ENCODE results near the gene SNRNP40.

The SNRNP40 gene

DNA sequence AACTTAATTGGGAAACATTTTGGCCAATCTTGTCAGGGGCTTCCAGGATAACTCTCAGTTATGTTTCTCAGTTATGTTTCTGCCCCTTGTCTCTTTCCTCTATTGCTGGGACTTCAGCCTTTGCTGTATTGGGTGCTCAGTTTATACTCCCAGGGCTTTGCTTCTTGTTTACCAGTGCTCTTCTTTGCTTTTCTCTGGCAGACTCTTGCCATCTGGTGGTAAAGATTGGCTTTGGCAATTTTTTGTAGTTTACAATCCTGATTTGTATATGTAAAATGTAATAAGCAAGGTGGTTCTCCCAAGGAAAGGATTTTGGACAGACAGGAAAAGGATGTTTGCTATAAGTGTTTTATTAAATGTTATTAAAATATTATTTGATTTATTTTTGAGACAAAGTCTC is 38.4 kb upstream of the SNRNP40 start:
- Histone ChIP-seq H3K4me3 (ENCODE audit: low read depth, low read length) (no peak overlapping the region), H2AFZ (no peak overlapping the region), H3K4me1 (no peaks in the 10 kb centered on the region), H3K27me3 (ENCODE audit: control insufficient read depth, insufficient read depth, low read length) (no peaks in the 10 kb centered on the region), H3K27ac (no peak overlapping the region), H3K36me3 (ENCODE audit: control insufficient read depth, insufficient read depth, low read length) (no peaks in the 10 kb centered on the region), H3K4me2 (ENCODE audit: low read length) (no peak overlapping the region), H3K9me3 (ENCODE audit: control insufficient read depth, low read length) (no peaks in the 10 kb centered on the region), H3K79me2 (no peaks in the 10 kb centered on the region), H3K9ac (no peak overlapping the region)
- TF ChIP-seq, protein P1, sequence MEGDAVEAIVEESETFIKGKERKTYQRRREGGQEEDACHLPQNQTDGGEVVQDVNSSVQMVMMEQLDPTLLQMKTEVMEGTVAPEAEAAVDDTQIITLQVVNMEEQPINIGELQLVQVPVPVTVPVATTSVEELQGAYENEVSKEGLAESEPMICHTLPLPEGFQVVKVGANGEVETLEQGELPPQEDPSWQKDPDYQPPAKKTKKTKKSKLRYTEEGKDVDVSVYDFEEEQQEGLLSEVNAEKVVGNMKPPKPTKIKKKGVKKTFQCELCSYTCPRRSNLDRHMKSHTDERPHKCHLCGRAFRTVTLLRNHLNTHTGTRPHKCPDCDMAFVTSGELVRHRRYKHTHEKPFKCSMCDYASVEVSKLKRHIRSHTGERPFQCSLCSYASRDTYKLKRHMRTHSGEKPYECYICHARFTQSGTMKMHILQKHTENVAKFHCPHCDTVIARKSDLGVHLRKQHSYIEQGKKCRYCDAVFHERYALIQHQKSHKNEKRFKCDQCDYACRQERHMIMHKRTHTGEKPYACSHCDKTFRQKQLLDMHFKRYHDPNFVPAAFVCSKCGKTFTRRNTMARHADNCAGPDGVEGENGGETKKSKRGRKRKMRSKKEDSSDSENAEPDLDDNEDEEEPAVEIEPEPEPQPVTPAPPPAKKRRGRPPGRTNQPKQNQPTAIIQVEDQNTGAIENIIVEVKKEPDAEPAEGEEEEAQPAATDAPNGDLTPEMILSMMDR (IDR thresholded peaks at IDR 0.05) = peak; percentile 21

DNA sequence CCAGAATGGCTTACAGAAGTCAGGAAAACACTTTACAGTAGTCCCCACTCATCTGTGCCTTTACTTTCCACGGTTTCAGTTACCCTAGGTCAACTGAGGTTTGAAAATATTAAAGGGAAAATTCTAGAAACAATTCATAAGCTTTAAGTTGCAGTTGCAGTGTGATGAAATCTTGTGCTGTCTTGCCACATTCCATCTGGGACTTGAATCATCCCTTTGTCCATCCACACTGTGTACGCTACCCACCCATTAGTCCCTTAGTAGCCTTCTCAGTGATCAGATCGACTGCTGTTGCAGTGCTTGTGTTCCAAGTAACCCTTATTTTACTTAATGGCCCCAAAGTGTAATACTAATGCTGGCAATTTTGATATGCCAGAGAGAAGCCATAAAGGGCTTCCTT is 30.8 kb upstream of the SNRNP40 start:
- no peaks in the 10 kb centered on the region for H3K4me1 ChIP-seq
- no peak overlapping the region for H3K27ac ChIP-seq
- no peaks in the 10 kb centered on the region for H3K36me3 ChIP-seq (ENCODE audit: control insufficient read depth, insufficient read depth, low read length)
- H2AFZ ChIP-seq = no peak overlapping the region
- H3K4me2 ChIP-seq (ENCODE audit: low read length) = no peak overlapping the region
- no peak overlapping the region for H3K4me3 ChIP-seq (ENCODE audit: low read depth, low read length)
- H3K27me3 ChIP-seq (ENCODE audit: control insufficient read depth, insufficient read depth, low read length) = no peaks in the 10 kb centered on the region
- TF ChIP-seq, protein P1 (IDR thresholded peaks at IDR 0.05) = no peak
- H3K79me2 ChIP-seq = no peaks in the 10 kb centered on the region
- no peaks in the 10 kb centered on the region for H3K9me3 ChIP-seq (ENCODE audit: control insufficient read depth, low read length)
- H3K9ac ChIP-seq = no peak overlapping the region

DNA sequence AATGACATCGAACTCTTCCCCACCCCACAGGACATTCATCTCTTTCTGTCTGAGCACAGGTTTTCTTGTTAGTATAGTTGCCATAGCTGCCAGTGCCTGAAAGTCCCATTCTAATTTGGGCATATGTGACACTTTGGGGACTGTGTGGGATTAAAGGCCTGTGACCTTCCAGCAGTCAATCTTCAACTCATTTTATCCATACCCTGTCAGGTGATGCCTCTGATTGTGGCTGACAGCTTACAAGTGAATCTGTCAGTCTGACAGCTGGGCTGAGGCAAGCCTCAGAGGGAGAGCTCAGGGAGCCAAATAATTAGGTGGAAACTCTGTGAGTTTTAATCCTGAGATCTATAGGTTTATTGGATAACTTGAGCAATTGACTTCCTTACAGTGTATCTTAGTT is 29.9 kb upstream of the SNRNP40 start:
- Histone ChIP-seq H3K4me3 (ENCODE audit: low read depth, low read length) (no peak overlapping the region), H3K79me2 (no peaks in the 10 kb centered on the region), H2AFZ (no peak overlapping the region), H3K27me3 (ENCODE audit: control insufficient read depth, insufficient read depth, low read length) (no peaks in the 10 kb centered on the region), H3K27ac (no peak overlapping the region), H3K4me1 (no peaks in the 10 kb centered on the region), H3K36me3 (ENCODE audit: control insufficient read depth, insufficient read depth, low read length) (no peaks in the 10 kb centered on the region), H3K9me3 (ENCODE audit: control insufficient read depth, low read length) (no peaks in the 10 kb centered on the region), H3K4me2 (ENCODE audit: low read length) (no peak overlapping the region), H3K9ac (no peak overlapping the region)
- TF ChIP-seq, protein P1 (IDR thresholded peaks at IDR 0.05) = no peak

DNA sequence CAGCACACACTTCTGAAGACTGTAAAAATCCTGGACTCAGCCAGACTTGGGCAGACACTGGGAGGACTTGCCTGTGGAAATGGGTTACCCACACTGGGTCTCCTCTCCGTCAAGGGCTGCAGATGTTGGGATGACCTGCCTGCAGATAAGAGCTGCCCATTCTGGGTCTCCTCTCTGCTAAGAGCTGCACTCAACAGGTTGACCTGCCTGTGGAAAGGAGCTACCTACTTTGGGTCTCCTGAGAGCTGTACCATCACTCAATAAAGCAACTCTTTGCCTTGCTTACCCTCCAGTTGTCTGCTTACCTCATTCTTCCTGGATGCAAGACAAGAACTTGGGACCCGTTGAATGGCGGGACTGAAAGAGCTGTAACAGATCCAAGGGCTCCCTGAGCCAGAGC is 28.4 kb upstream of the SNRNP40 start:
- Histone ChIP-seq H3K4me3 (ENCODE audit: low read depth, low read length) (no peak overlapping the region), H3K9me3 (ENCODE audit: control insufficient read depth, low read length) (no peaks in the 10 kb centered on the region), H3K36me3 (ENCODE audit: control insufficient read depth, insufficient read depth, low read length) (no peaks in the 10 kb centered on the region), H3K27ac (no peak overlapping the region), H2AFZ (no peak overlapping the region), H3K27me3 (ENCODE audit: control insufficient read depth, insufficient read depth, low read length) (no peaks in the 10 kb centered on the region), H3K79me2 (no peaks in the 10 kb centered on the region), H3K4me1 (no peaks in the 10 kb centered on the region), H3K4me2 (ENCODE audit: low read length) (no peak overlapping the region), H3K9ac (no peak overlapping the region)
- TF ChIP-seq, protein P1 (IDR thresholded peaks at IDR 0.05) = no peak

DNA sequence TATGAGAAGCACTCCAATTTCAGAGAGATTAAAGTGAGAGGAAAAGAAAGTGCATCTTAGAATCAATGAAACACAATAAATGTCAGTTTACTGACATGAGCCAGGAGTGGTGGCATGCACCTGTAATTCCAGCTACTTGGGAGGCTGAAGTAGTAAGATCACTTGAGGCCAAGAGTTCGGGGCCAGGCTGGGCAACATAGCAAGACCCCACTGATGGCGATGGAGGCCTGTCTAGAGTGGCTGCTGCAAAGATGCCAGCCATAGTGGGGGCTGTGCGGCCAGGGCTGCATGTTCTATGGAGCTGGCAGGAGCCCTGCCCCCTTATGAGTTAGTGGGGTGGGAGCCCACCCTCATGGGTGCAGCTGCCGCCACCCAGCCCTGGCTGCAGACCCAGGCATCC is 27.5 kb upstream of the SNRNP40 start:
- Histone ChIP-seq H3K9ac (no peak overlapping the region), H2AFZ (no peak overlapping the region), H3K9me3 (ENCODE audit: control insufficient read depth, low read length) (no peaks in the 10 kb centered on the region), H3K79me2 (no peaks in the 10 kb centered on the region), H3K27me3 (ENCODE audit: control insufficient read depth, insufficient read depth, low read length) (no peaks in the 10 kb centered on the region), H3K4me2 (ENCODE audit: low read length) (no peak overlapping the region), H3K36me3 (ENCODE audit: control insufficient read depth, insufficient read depth, low read length) (no peaks in the 10 kb centered on the region), H3K4me1 (no peaks in the 10 kb centered on the region), H3K4me3 (ENCODE audit: low read depth, low read length) (no peak overlapping the region), H3K27ac (no peak overlapping the region)
- TF ChIP-seq, protein P1 (IDR thresholded peaks at IDR 0.05) = no peak

Measured in parathyroid adenoma (tissue), 2 donors.